ENCODE data around the gene TCHH.

Gene TCHH

DNA sequence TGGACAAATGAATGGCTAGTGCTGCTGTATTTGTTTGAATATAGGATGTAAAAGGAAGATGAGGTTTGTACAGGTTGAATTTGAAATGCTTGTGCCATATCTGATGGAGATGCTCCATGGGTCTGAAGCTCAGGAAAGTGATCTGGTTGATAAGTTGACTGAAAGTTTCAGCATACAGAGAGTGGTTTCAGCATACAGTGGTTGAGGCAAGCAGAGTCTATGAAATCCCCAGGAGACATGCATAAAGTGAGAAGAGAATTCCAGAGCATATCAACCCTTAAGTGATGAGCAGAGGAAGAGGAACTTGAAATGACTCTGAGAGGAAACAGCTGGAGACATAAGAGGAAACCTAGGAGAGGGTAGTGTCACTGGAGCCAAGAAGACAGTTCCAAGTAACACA, 48.1 kb downstream of the TCHH start:
- no peak for DNase-seq (ENCODE audit: low read depth in 2 of 2)

DNA sequence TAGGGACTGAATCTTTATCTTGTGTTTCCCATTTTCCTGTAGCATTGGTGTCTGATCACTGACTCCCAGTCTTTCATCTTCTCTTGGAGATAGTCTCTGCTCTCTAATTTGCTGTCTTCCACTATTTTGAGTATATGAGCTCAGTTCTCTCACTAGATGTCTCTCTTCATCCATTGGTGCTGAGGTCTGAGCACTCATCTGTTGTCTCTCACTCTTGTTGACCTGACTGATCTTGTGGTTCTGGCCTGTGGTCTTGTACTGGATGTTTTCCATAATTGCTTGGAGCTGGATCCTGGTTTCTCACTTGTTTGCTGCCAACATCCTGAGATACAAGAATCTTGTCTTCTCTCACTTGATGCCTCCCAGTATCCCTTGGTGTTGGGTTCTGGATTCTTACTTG, 53.3 kb downstream of the TCHH start:
- no peak for DNase-seq (ENCODE audit: low read depth in 2 of 2)

All from stimulated activated CD8-positive, alpha-beta memory T cell treated with anti-CD3 and anti-CD28 coated beads, Interleukin-15, amount 100 ng/mL, for 4 hours (primary cell).